Measurements from ENCODE around the gene PRRT1B.
A peak's percentile ranks its signal among the peaks of the same experiment; 100 is the strongest.
"Not testable (repeated sequence)": the region's sequence is repeated elsewhere in the genome, so short reads cannot be mapped to it uniquely, and the experiment has no call there.

The PRRT1B gene

GRCh38 chr9:131545003-131545785 lies at the start of gene PRRT1B:
Gene PRRT1B (plus strand): TSS chr9:131545523. CDS start chr9:131545616, 93 bp downstream.
- DNase-seq = no peak

GRCh38 chr9:131495785-131496184 lies 49.5 kb upstream of the PRRT1B start:
- DNase-seq = no peak

GRCh38 chr9:131496844-131497405 lies 48.4 kb upstream of the PRRT1B start:
- DNase-seq = no peak

GRCh38 chr9:131499254-131499767 lies 46.0 kb upstream of the PRRT1B start:
- DNase-seq = no peak

- DNase-seq = peak; percentile 41 to 72
Observed at GRCh38 chr9:131500377-131500776, 44.9 kb upstream of the PRRT1B start.

GRCh38 chr9:131500939-131501541 lies 44.3 kb upstream of the PRRT1B start:
- DNase-seq = peak; percentile 23 to 55

GRCh38 chr9:131502781-131503625 lies 42.3 kb upstream of the PRRT1B start, which contains the start of gene POMT1:
Gene POMT1 (plus strand): TSS chr9:131502918. CDS start chr9:131504219, 1,301 bp downstream.
- peak; percentile 88 to 89 for DNase-seq

- DNase-seq = peak; percentile 35 to 44
Observed at GRCh38 chr9:131503626-131504465, 41.5 kb upstream of the PRRT1B start.

- no peak for DNase-seq
Observed at GRCh38 chr9:131505012-131505411, 40.3 kb upstream of the PRRT1B start.

GRCh38 chr9:131511416-131511815 lies 33.9 kb upstream of the PRRT1B start:
- DNase-seq = no peak

- no peak for DNase-seq
Observed at GRCh38 chr9:131511880-131512279, 33.4 kb upstream of the PRRT1B start.

- no peak for DNase-seq
Observed at GRCh38 chr9:131513177-131513576, 32.1 kb upstream of the PRRT1B start.

- DNase-seq = not testable (repeated sequence)
Observed at GRCh38 chr9:131515559-131516031, 29.7 kb upstream of the PRRT1B start.

- no peak for DNase-seq
Observed at GRCh38 chr9:131516100-131516499, 29.2 kb upstream of the PRRT1B start.

GRCh38 chr9:131516930-131517329 lies 28.4 kb upstream of the PRRT1B start:
- DNase-seq = no peak

- DNase-seq = no peak
Observed at GRCh38 chr9:131517761-131518190, 27.5 kb upstream of the PRRT1B start.

- no peak for DNase-seq
Observed at GRCh38 chr9:131518553-131518952, 26.8 kb upstream of the PRRT1B start.

- no peak for DNase-seq
Observed at GRCh38 chr9:131520503-131520902, 24.8 kb upstream of the PRRT1B start.

GRCh38 chr9:131521203-131521602 lies 24.1 kb upstream of the PRRT1B start:
- DNase-seq = no peak

GRCh38 chr9:131521822-131522221 lies 23.5 kb upstream of the PRRT1B start:
- DNase-seq = no peak

- DNase-seq = no peak
Observed at GRCh38 chr9:131522257-131523085, 22.9 kb upstream of the PRRT1B start.

Data from stimulated activated CD4-positive, alpha-beta T cell treated with anti-CD3 and anti-CD28 coated beads, Interleukin-4, amount 100 ng/mL, for 4 hours (primary cell).